ENCODE measurements around the gene STMND1.

The STMND1 gene

GRCh38 chr6:17161076-17161475 lies 59.2 kb downstream of the STMND1 start:
- DNase-seq (ENCODE audit: low spot score): no peak

GRCh38 chr6:17165383-17165782 lies 63.5 kb downstream of the STMND1 start:
- no peak for DNase-seq (ENCODE audit: low spot score)

- peak; percentile 13 for DNase-seq (ENCODE audit: low spot score)
Measured at GRCh38 chr6:17167327-17167979, 65.6 kb downstream of the STMND1 start.

GRCh38 chr6:17169291-17169690 lies 67.4 kb downstream of the STMND1 start:
- no peak for DNase-seq (ENCODE audit: low spot score)

GRCh38 chr6:17169711-17170110 lies 67.9 kb downstream of the STMND1 start:
- no peak for DNase-seq (ENCODE audit: low spot score)

GRCh38 chr6:17172836-17173470 lies 71.1 kb downstream of the STMND1 start:
- no peak for DNase-seq (ENCODE audit: low spot score)

GRCh38 chr6:17178326-17178725 lies 76.5 kb downstream of the STMND1 start:
- DNase-seq (ENCODE audit: low spot score): peak; percentile 54

- DNase-seq (ENCODE audit: low spot score): peak; percentile 94
Measured at GRCh38 chr6:17178754-17179529, 77.1 kb downstream of the STMND1 start.

GRCh38 chr6:17179530-17180073 lies 77.8 kb downstream of the STMND1 start:
- no peak for DNase-seq (ENCODE audit: low spot score)
